CD4-positive, alpha-beta T cell treated with Interleukin-6 at 100 ng/mL for 8 hours (primary cell): ENCODE results near the gene GEMIN7.

Experiments
- DNase-seq: peaks from one replicate; pipeline ENCODE4 v3.0.0-alpha.2; 2020; ENCODE audit warnings: mixed read lengths, low spot score

GEMIN7 gene

DNA sequence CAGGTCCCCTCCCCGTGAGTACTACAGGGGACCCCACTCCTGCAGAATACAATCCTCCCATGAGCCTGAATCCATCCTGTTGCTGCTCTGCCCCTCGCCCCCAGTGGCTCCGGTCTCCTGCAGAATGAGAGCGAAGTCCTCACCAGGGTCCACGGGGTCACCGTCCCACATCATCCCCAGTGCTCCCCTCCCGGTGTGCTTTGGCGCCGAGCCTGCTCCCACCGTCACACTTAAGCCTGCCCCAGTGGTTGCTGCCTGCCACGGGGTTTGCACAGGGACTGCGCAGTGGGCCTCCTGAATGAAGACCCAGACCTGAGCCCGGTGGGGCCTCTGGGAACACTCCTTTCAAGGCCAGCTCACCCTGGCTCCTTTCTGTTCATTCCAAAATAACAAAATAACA is 51.2 kb downstream of the GEMIN7 start:
- DNase-seq = no peak

DNA sequence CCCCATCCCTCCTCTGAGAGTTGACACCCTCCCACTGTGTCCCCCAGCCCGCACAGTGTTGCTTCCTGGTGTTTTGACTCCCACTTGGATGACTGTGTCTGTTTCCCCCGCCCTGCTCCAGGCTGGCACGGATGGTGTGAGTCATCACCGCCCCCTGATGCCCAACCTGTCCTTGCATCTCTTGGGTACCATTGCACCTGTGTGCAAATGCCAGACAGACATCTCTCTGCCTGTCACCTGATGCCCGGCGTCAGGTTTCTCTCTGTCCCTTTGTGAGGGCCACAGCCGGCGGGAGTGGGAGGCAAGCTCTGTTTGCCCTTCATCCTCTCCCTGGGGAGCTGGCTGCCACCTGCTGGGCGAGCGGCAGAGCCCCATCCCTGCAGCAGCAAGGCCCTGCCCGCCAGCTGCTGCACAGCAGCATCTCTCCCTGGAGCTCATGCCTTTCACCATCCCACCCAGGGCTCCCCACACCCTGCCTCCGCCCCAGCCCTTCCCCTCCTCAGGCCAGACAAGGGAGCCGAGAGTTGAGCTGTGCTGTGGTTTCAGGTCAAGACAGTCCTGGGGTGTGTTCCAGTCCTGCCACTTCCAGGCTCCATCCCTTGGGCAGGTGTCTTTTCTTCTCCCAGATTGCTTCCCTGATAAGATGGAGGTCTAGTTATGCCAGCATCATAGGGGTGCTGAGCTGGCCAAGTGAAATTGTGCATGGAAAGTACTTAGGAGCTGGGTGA is 52.0 kb downstream of the GEMIN7 start:
- DNase-seq = no peak

DNA sequence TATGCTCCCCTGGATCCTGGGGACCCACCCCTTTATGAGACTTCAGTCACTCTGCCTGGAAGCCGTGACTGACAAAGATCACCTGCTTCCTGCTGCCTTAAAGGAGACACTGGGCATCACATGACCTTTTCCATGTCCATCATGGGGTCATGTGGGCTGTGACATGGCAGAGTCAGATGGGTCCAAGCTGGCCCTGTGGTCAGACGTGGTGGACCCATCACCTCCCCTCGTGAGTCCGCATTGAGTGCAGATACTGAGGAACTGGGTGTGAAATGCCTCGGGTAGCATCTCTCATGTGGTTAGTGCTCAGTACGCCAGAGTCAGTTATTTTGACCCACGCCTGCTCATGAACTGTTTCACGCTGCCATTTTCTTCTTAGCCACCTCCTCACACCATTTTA is 54.6 kb downstream of the GEMIN7 start:
- DNase-seq = no peak

GRCh38 chr19:45135176-45135885 is 56.3 kb downstream of the GEMIN7 start:
- DNase-seq = no peak

DNA sequence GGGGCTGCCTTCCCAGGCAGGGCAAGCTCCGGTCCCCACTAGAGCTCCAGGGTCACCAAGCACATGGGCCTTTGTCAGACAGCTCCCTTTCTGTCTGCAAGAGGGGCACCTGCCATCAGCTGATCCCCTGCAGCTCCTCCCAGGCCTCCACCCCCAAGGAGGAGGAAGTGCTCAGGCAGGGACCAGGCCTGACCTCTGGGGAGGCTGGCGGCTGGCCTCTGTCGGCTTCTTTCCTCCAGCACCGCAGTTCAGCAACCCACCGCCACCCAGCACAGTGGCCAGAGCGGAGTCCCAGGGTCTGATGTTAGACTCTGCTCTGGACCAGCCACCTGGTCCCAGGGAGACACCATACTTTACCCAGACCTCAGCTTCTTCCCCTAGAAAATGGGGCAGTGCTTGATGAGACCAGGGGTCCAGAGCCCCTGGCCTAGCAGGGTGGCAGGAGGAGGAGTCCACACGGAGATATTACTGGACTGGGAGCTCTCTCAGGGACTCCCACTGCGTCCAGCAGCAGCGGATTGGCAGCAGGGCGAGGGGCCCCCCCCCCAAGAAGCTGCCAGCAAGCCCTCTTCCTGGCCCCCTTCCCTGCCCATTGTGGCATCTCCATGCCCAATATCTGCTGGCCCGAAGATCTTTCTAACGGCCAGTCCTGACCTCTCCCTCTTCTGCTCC is 57.6 kb downstream of the GEMIN7 start:
- DNase-seq = no peak

- DNase-seq = no peak
Measured at GRCh38 chr19:45137179-45137761, 58.2 kb downstream of the GEMIN7 start.

GRCh38 chr19:45138303-45138751 is 59.3 kb downstream of the GEMIN7 start:
- no peak for DNase-seq

DNA sequence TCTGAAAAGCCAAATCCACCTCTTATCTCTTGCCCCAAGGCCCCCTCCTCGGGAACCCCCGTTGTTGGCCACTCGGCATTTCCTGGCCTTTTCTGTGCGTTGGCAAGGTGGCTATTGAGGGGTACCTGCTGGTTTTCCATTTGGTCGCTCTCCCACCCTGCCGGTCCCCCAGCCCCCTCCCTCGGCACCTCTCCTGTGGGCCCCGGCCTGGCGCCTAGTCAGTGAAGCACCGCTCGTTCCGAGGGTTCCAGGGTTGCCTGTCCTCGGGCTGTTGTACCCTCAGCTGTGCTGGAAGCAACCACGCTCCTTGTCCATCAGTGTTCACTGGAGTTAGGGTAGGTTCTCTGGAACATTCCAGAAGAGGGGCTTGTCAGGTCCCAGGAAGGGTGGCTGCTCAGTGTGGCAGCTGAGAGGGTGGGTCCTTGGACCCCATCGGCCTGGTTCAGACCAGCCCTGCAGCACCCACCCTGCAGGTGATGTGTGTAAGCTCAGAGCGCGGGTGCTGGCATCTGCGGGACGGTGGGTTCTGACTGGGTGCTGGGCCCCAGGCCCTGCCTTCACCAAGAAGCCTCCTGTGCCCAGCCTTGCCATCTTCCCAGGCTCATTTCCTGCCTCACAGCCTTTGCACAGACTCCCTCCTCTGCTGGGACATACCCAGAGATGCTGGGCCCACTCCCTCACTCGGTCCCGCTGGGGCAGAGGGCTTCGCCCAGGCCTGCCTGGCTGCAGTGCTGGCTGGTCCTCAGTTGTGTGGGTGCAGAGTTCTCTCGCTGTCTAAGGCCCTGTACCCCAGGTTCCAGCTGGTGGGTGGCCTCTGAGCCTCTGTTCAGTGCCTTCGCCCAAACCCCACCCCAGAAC is 60.5 kb downstream of the GEMIN7 start:
- no peak for DNase-seq

DNA sequence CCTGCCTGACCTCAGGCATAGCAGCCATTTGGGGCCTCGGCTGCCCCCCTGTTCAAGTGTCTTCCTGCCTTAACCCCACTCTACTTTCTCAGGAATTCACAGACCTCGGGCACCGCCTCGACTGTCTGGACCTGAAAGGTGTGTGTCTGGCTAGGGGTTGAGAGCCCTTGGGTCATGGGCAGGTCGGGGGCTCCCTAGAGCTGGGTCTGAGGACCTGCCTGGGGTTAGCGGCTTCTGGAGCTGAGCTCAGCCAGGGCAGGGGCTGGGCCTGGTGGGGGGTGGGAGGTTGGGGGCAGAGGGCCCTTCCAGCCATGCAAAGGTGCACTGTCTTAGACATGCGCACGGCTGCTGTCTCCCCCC is 61.1 kb downstream of the GEMIN7 start:
- DNase-seq = no peak

DNA sequence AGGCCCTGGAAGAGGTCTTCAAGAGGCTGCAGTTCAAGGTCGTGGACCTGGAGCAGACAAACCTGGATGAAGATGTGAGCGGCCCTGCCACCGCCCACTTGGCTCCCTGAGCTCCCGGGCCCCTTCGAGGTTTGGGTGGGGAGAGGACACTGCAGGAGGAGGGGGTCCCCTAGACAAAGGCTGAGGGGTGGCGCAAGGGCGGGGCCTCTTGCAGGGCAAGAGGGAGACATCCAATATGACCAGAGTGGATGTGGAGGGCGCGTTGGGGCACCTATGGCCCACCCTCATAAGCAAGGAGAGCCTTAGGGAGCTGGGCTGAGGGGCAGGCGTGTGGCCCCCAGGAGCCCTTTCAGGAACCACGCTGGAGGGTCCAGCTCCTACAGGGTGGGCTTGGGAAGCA is 61.5 kb downstream of the GEMIN7 start:
- no peak for DNase-seq
